IPS DF 6.9 (cell line): ENCODE data around the gene MIF4GD.

Experiments used
- DNase-seq: peaks from one replicate; pipeline ENCODE4 v3.0.0-alpha.2; 2013; ENCODE audit warnings: low read depth, low spot score
- H3K27ac ChIP-seq: one replicate; pipeline ENCODE4 v1.5.1; 2013; ENCODE audit warnings: low read length, control low read depth
- H3K27me3 ChIP-seq: 2 replicates; pipeline ENCODE4 v1.6.1; 2013; ENCODE audit warnings: mild to moderate bottlenecking, low read length; ENCODE audit not compliant: control insufficient read depth, insufficient read depth
- H3K36me3 ChIP-seq: 2 replicates; pipeline ENCODE4 v1.6.1; 2013; ENCODE audit warnings: low read length; ENCODE audit not compliant: control insufficient read depth, insufficient read depth
- H3K4me1 ChIP-seq: 2 replicates; pipeline ENCODE4 v1.6.1; 2013; ENCODE audit warnings: low read length; ENCODE audit not compliant: control insufficient read depth, insufficient read depth
- H3K4me3 ChIP-seq: 2 replicates; pipeline ENCODE4 v1.5.1; 2013; ENCODE audit warnings: mild to moderate bottlenecking, low read length
- H3K9me3 ChIP-seq: 2 replicates; pipeline ENCODE4 v1.6.1; 2013; ENCODE audit warnings: low read length, inconsistent platforms; ENCODE audit not compliant: control insufficient read depth, insufficient read depth
- WGBS: extraction: QIAGEN DNeasy Blood & Tissue Kit; methylation state at CpG from one replicate; pipeline ENCODE4 v1.1.7; 2013; ENCODE audit warnings: mixed read lengths, missing lambda C conversion rate; ENCODE audit not compliant: insufficient read length, insufficient coverage; 5-methylcytosine and 5-hydroxymethylcytosine counted together

Gene MIF4GD

DNA sequence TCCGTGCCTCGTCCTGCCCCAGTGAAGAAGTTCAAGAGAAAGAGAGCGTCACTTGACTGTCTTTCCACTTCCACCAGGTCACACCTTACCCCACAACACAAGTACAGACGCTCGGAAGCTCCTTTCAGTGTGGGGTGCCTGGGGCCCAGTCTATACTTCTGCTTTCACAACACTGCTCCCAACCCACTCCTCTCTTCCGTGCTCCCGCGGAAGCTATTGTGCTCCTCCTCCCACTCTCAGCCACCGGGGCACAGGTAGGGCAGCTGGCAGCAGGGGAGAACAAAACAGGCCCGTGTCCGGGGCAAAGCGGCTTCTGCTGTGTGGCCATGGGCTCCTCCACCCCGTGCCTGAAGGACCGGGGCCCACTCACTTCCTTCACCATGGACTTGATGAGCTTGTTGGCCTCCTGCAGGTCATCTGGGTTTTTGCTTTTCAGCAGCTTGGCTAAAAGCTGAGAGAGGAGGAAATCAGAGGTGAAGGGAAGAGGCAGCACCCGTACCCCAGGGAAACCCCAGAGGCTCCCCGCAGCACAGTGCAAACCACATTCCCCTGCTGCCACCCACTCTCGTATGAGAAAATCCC is 28.5 kb downstream of the MIF4GD start:
- Histone ChIP-seq H3K4me3 (no peak overlapping the region), H3K27me3 (no peaks in the 10 kb centered on the region), H3K9me3 (no peaks in the 10 kb centered on the region), H3K36me3 (peaks cover 44% of the 10 kb centered on the region), H3K4me1 (no peaks in the 10 kb centered on the region), H3K27ac (no peak overlapping the region)
- DNase-seq = no peak
- WGBS = no CpG with 5 or more reads among the region's 17 CpGs

DNA sequence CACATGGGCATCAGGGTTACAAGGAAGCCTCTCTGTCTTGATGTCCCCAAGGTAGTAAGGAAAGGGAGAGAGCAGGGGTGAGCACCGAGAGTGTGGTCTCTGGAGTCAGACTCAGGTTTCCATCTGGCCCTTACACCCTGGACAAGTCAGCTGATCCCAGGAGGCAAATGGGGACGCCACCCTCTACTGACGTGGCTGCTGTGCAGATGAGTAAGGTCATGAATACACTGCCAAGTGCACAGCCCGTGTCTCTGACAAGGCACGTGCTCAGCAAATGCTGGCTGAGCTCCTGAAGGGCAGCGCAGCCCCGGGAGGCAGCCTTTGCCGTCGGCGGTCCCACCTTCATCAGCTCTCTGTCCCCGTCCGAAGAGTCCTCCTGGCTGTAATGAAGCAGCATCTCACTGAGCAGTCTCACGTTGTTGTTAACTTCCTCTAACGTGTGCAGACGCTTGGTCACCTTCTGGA is 29.0 kb downstream of the MIF4GD start:
- no CpG with 5 or more reads among the region's 15 CpGs for WGBS
- H3K36me3 ChIP-seq = peaks cover 49% of the 10 kb centered on the region
- no peak overlapping the region for H3K4me3 ChIP-seq
- no peaks in the 10 kb centered on the region for H3K27me3 ChIP-seq
- no peak overlapping the region for H3K27ac ChIP-seq
- H3K4me1 ChIP-seq = no peaks in the 10 kb centered on the region
- no peak for DNase-seq
- H3K9me3 ChIP-seq = no peaks in the 10 kb centered on the region

- no CpG with 5 or more reads among the region's 9 CpGs for WGBS
- Histone ChIP-seq H3K36me3 (peaks cover 54% of the 10 kb centered on the region), H3K4me3 (no peak overlapping the region), H3K9me3 (no peaks in the 10 kb centered on the region), H3K4me1 (no peaks in the 10 kb centered on the region), H3K27ac (no peak overlapping the region), H3K27me3 (no peaks in the 10 kb centered on the region)
- DNase-seq = no peak
Observed at GRCh38 chr17:75241502-75241901, 29.5 kb downstream of the MIF4GD start.

DNA sequence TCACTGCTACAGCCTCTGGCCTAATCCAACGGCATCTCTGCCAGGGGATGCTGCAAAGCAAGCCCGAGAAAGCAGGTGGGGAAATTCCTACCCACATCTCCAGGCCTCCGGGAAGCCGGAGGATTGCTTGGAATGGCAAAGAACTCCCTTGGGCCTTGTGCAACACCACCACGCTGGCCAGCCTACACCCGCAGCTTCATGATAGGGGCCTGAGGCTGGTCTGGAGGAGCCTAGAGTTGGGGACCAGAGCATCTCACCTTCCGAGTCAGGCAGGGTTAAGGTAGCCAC is 29.9 kb downstream of the MIF4GD start:
- no peaks in the 10 kb centered on the region for H3K4me1 ChIP-seq
- no peak overlapping the region for H3K27ac ChIP-seq
- H3K4me3 ChIP-seq = no peak overlapping the region
- WGBS = no CpG with 5 or more reads among the region's 7 CpGs
- no peaks in the 10 kb centered on the region for H3K27me3 ChIP-seq
- no peaks in the 10 kb centered on the region for H3K9me3 ChIP-seq
- no peak for DNase-seq
- H3K36me3 ChIP-seq = peaks cover 53% of the 10 kb centered on the region

GRCh38 chr17:75240394-75241142 is 30.5 kb downstream of the MIF4GD start:
- no CpG with 5 or more reads among the region's 23 CpGs for WGBS
- no peak overlapping the region for H3K4me3 ChIP-seq
- DNase-seq = no peak
- H3K4me1 ChIP-seq = no peaks in the 10 kb centered on the region
- no peak overlapping the region for H3K27ac ChIP-seq
- no peaks in the 10 kb centered on the region for H3K9me3 ChIP-seq
- H3K27me3 ChIP-seq = no peaks in the 10 kb centered on the region
- peaks cover 50% of the 10 kb centered on the region for H3K36me3 ChIP-seq

DNA sequence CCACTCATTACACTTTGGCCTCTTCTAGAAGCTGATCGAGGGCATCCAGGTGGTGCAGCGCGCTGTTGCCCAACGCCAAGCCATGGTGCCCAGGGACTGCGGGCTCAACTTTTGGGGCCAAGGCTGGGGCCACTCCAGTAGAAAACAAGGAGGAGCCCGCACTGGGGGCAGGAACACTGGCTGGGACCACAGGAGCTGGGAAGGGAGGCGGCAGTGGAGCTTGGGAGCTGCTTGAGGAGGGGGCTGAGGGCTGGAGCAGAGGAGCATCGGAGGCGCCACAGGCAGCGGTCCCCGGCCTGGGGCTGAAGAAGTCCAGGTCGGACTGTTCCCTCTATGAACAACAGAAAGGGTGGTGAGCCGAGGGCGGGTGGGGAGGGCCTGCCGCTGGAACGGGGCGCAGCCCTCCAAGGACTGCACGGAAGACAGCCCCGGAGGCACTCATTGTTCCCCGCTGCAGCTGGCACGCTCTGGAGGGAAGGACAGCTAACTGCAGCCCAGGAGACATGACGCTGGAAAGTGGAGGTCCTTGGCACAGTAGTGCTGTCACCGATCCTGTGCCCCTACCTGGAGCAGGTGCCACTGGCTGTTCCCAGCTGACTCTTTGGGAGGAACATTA is 31.1 kb downstream of the MIF4GD start:
- Histone ChIP-seq H3K27me3 (no peaks in the 10 kb centered on the region), H3K4me1 (no peaks in the 10 kb centered on the region), H3K9me3 (no peaks in the 10 kb centered on the region), H3K36me3 (peaks cover 52% of the 10 kb centered on the region), H3K27ac (no peak overlapping the region), H3K4me3 (no peak overlapping the region)
- DNase-seq = no peak
- no CpG with 5 or more reads among the region's 23 CpGs for WGBS

- Histone ChIP-seq H3K4me1 (no peaks in the 10 kb centered on the region), H3K27ac (no peak overlapping the region), H3K4me3 (no peak overlapping the region), H3K9me3 (no peaks in the 10 kb centered on the region), H3K36me3 (peaks cover 57% of the 10 kb centered on the region), H3K27me3 (no peaks in the 10 kb centered on the region)
- no peak for DNase-seq
- WGBS = no CpG with 5 or more reads among the region's 12 CpGs
Observed at GRCh38 chr17:75239214-75239613, 31.8 kb downstream of the MIF4GD start.

DNA sequence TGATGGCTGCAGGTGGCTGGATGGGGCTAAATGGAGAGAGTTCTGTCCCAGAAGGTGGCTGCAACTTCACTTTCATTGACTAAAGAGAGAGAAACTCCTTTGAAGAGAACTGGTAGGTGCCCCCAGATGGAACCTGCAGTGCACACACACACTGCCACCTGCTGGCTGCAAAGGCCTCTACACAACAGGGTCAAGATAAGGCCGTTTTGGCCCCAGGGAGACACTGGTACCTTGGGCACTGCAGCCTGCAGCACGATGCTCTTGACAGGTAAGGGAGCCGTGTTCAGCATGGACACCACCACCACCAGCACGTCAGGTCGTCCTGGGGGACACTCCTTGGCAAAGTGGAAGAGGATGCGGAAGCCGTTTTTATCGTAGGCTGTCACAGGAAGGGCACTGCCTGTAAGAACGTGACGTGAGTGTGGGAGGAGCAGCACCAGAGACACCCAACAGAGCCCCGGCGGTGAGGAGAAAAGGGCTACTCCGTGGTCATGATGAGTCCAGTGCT is 32.3 kb downstream of the MIF4GD start:
- H3K36me3 ChIP-seq = peaks cover 56% of the 10 kb centered on the region

DNA sequence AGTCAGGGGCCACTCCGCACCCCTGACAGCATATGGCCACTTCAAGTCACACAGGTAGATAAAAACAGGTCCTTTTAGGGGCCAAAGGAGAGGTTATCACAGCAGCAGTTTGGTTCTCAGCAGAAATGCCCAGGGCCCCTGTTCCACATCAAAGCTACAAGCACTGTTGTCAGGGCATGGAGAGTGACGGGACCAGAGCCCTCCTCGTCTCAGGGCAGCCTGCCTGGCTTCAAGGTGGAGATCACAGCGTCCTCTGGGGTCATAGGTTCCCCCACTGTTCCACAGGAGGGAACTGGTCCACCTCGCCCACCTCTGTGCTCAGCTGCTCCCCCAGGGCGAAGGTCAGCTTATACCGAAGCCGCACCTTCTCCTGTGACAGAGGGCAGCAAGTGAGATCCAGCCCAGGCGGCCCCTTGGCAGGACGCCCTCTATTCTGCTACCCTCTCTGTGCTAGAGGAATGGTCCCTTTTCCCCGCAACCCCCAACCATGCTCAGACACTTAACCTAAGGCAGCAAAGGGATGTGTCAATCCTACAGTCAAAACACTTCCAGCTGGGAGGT is 32.9 kb downstream of the MIF4GD start:
- H3K27ac ChIP-seq = no peak overlapping the region
- H3K36me3 ChIP-seq = peaks cover 50% of the 10 kb centered on the region
- no peak for DNase-seq
- no peaks in the 10 kb centered on the region for H3K4me1 ChIP-seq
- no peaks in the 10 kb centered on the region for H3K9me3 ChIP-seq
- no peaks in the 10 kb centered on the region for H3K27me3 ChIP-seq
- no peak overlapping the region for H3K4me3 ChIP-seq
- WGBS = no CpG with 5 or more reads among the region's 11 CpGs

More for the DNA sequence above, 32.3 kb downstream of the MIF4GD start:
- no peaks in the 10 kb centered on the region for H3K9me3 ChIP-seq
- no peaks in the 10 kb centered on the region for H3K4me1 ChIP-seq
- no peak overlapping the region for H3K27ac ChIP-seq
- H3K27me3 ChIP-seq = no peaks in the 10 kb centered on the region
- no CpG with 5 or more reads among the region's 13 CpGs for WGBS
- H3K4me3 ChIP-seq = no peak overlapping the region
- peak; percentile 57 for DNase-seq

GRCh38 chr17:75237100-75238014 is 33.7 kb downstream of the MIF4GD start:
- Histone ChIP-seq H3K4me3 (no peak overlapping the region), H3K27ac (no peak overlapping the region), H3K36me3 (peaks cover 52% of the 10 kb centered on the region), H3K9me3 (no peaks in the 10 kb centered on the region), H3K4me1 (no peaks in the 10 kb centered on the region), H3K27me3 (no peaks in the 10 kb centered on the region)
- WGBS = no CpG with 5 or more reads among the region's 12 CpGs
- DNase-seq = no peak
